Lower leg skin (tissue), 4 donors: ENCODE results near the gene HBB. TPM values are rescaled to one million over a fixed set of nuclear protein-coding genes. Genes with fewer than 3 reads are reported as not detected.

ENCODE experiments used
- DNase-seq, 2 donors: peaks; one replicate each; pipeline ENCODE4 v3.0.0-alpha.2; 2019; ENCODE audit warnings: low spot score in 2 of 2
- H3K4me3 ChIP-seq: fragments of 200-600 bp; sonication (generic); 2 replicates; pipeline ENCODE4 v1.5.1; 2017; ENCODE audit warnings: mild to moderate bottlenecking, low read depth; ENCODE audit not compliant: poor library complexity, severe bottlenecking
- CTCF ChIP-seq, 3 donors: fragments of 450-650 bp; IDR thresholded peaks; one replicate each; pipeline ENCODE4 v1.5.1; 2016; ENCODE audit warnings: antibody characterized with exemption in 3 of 3, mild to moderate bottlenecking in 3 of 3, moderate library complexity in 2 of 3
- POLR2A ChIP-seq, 2 donors: fragments of 450-650 bp; IDR thresholded peaks; one replicate each; pipeline ENCODE4 v1.6.1; 2016 to 2017; ENCODE audit warnings: antibody characterized with exemption in 2 of 2, mild to moderate bottlenecking in 1 of 2, moderate library complexity in 1 of 2
- WGBS, 2 donors: methylation state at CpG; one replicate each; pipeline ENCODE4 v1.1.5; 2018; 5-methylcytosine and 5-hydroxymethylcytosine counted together
- intact Hi-C: fragments of 100-400 bp; cut with DNase I; formaldehyde crosslinking; loops from one replicate; pipeline ENCODE4 v1.15.0; 2023; ENCODE audit warnings: low total_unique reads
- total RNA-seq, 4 donors: library from RNA; depleted of rRNA; stranded (reverse); fragments of >200 nt; gene quantifications; one replicate each; pipeline ENCODE4 v1.1.0, GENCODE V29; 2016

Gene HBB
- 10 to 100 TPM in 2 of 4 donors, 1 to 10 TPM in 1, under 1 TPM in 1; 0.56 to 65.8 (median 13.1) TPM for total RNA-seq

GRCh38 chr11:5226732-5227310 lies at the start of gene HBB:
TSS of gene HBB (minus strand) at chr11:5227071. CDS start at chr11:5227021, 50 bp downstream.
- no peak within 1 kb of the TSS for H3K4me3 ChIP-seq
- no peak for TF ChIP-seq CTCF (IDR thresholded peaks at IDR 0.05)
- TF ChIP-seq POLR2A (IDR thresholded peaks at IDR 0.05): no peak
- DNase-seq: no peak
- intact Hi-C loops: no loop called here
- WGBS, 2 donors: 69 to 75% methylated on average over 3 of the region's 3 CpGs

- no peak overlapping the region for H3K4me3 ChIP-seq
- DNase-seq: no peak
- intact Hi-C loops: no loop called here
- TF ChIP-seq CTCF (IDR thresholded peaks at IDR 0.05) (no peak), POLR2A (IDR thresholded peaks at IDR 0.05) (no peak)
- 78 to 83% methylated on average over 6 of the region's 6 CpGs for WGBS, 2 donors
These were observed 48.7 kb upstream of the HBB start for GRCh38 chr11:5275369-5276110.

GRCh38 chr11:5274395-5274794 lies 47.5 kb upstream of the HBB start:
- no peak for DNase-seq
- no peak overlapping the region for H3K4me3 ChIP-seq
- TF ChIP-seq CTCF (IDR thresholded peaks at IDR 0.05) (no peak), POLR2A (IDR thresholded peaks at IDR 0.05) (no peak)
- WGBS, 2 donors: 64 to 65% methylated on average over 5 of the region's 5 CpGs
- intact Hi-C loops: no loop called here

GRCh38 chr11:5272395-5273017 lies 45.6 kb upstream of the HBB start:
- TF ChIP-seq POLR2A (IDR thresholded peaks at IDR 0.05) (no peak), CTCF (IDR thresholded peaks at IDR 0.05) (no peak)
- 70 to 79% methylated on average over 4 of the region's 4 CpGs for WGBS, 2 donors
- intact Hi-C loops: no loop called here
- no peak for DNase-seq
- no peak overlapping the region for H3K4me3 ChIP-seq

- no peak within 1 kb of the TSS for H3K4me3 ChIP-seq
- TF ChIP-seq CTCF (IDR thresholded peaks at IDR 0.05) (no peak), POLR2A (IDR thresholded peaks at IDR 0.05) (no peak)
- WGBS, 2 donors: 62 to 65% methylated on average over 4 of the region's 4 CpGs
- DNase-seq: no peak
- intact Hi-C loops: no loop called here
These were observed 42.9 kb upstream of the HBB start, which contains the start of gene HBE1 for GRCh38 chr11:5269715-5270147. TSS of gene HBE1 (minus strand) at chr11:5269945. CDS start at chr11:5269890, 55 bp downstream.
